Measurements from ENCODE around the gene XRCC4. TPM values are rescaled to one million over a fixed set of nuclear protein-coding genes. Genes with fewer than 3 reads are reported as not detected.

XRCC4 gene
- total and polyA plus RNA-seq, 2 of the 8 experiments (the other 6 are each of a cell fraction or from before 2014, with no cell fraction given): 3.0 to 8.3 TPM

- CTCF ChIA-PET (ENCODE audit: partially characterized antibody): interaction anchor here (0.6 kb wide), 1 partner anchor 1038 kb away, joined by 4 read pairs; no protein-coding TSS in a partner anchor
- FAIRE-seq: no peak
- H3K27me3 ChIP-seq (replicated peaks in 1 of 4; ENCODE audit: control insufficient read depth in 3 of 4, extremely low read depth in 1 of 4, insufficient read depth in 3 of 4, low read length in 3 of 4): no peaks in the 10 kb centered on the region
- TF ChIP-seq RAD21 (IDR thresholded peaks at IDR 0.05 in 1 of 2, conservative IDR thresholded peaks at IDR 0.05 in 1 of 2; ENCODE audit: low read depth in 2 of 2, low read length in 2 of 2) (no peak), KDM1A (IDR thresholded peaks at IDR 0.05; ENCODE audit: borderline replicate concordance, low read length) (no peak), ZNF274 (IDR thresholded peaks at IDR 0.05; ENCODE audit: borderline replicate concordance, extremely low read depth, low read length) (no peak), CTBP2 (IDR thresholded peaks at IDR 0.05; ENCODE audit: borderline replicate concordance, insufficient read depth, insufficient read length, low read length) (no peak), BRCA1 (IDR thresholded peaks at IDR 0.05; ENCODE audit: low read depth, low read length) (no peak), RBBP5 (IDR thresholded peaks at IDR 0.05; ENCODE audit: borderline replicate concordance, low read depth, low read length) (no peak), BACH1 (IDR thresholded peaks at IDR 0.05; ENCODE audit: low read length) (no peak), TBP (IDR thresholded peaks at IDR 0.05; ENCODE audit: low read depth, low read length) (no peak), SIX5 (IDR thresholded peaks at IDR 0.05; ENCODE audit: low read depth, low read length) (no peak), GTF2F1 (IDR thresholded peaks at IDR 0.05; ENCODE audit: borderline replicate concordance, low read depth, low read length) (no peak), MAFK (IDR thresholded peaks at IDR 0.05; ENCODE audit: low read depth, low read length) (no peak), PHF8 (conservative IDR thresholded peaks at IDR 0.05; ENCODE audit: low read depth, low read length) (no peak), EZH2 (IDR thresholded peaks at IDR 0.05; ENCODE audit: low read depth, low read length, severe bottlenecking) (no peak)
Observed at GRCh38 chr5:83256091-83256780, 178.9 kb downstream of the XRCC4 start.

More at GRCh38 chr5:83256091-83256780, 178.9 kb downstream of the XRCC4 start:
- Histone ChIP-seq H2BK15ac (ENCODE audit: low read length) (no peak overlapping the region), H3K9me3 (ENCODE audit: insufficient read depth in 2 of 2, low read depth in 1 of 2, low read length in 1 of 2) (no peaks in the 10 kb centered on the region), H3K4ac (replicated peaks; ENCODE audit: insufficient read length, low read depth, low read length) (no peak overlapping the region), H2BK12ac (ENCODE audit: low read depth, low read length) (no peak overlapping the region), H2BK20ac (ENCODE audit: low read length) (no peak overlapping the region), H3K79me2 (ENCODE audit: control insufficient read depth in 1 of 2, insufficient read depth in 2 of 2, low read length in 2 of 2) (no peaks in the 10 kb centered on the region), H3K14ac (ENCODE audit: insufficient read length) (no peak overlapping the region), H4K8ac (ENCODE audit: extremely low read depth, insufficient read depth, low read length) (no peak overlapping the region), H3K27ac (ENCODE audit: low read depth, low read length) (no peak overlapping the region), H3K18ac (ENCODE audit: extremely low read depth, low read length) (no peak overlapping the region), H3K23me2 (ENCODE audit: low read depth, low read length) (no peaks in the 10 kb centered on the region), H3K79me1 (ENCODE audit: low read depth, low read length) (no peaks in the 10 kb centered on the region), H4K20me1 (replicated peaks in 1 of 2; ENCODE audit: control insufficient read depth in 1 of 2, insufficient read depth in 2 of 2, low read length in 2 of 2) (no peaks in the 10 kb centered on the region), H3K4me2 (ENCODE audit: insufficient read depth in 1 of 2, low read depth in 2 of 2, low read length in 2 of 2) (no peak overlapping the region), H2AFZ (ENCODE audit: low read length) (no peak overlapping the region), H4K5ac (ENCODE audit: insufficient read length, low read depth, low read length) (no peak overlapping the region), H3K36me3 (ENCODE audit: control insufficient read depth in 2 of 4, insufficient read depth in 4 of 4, low read length in 3 of 4) (no peaks in the 10 kb centered on the region), H3K9ac (replicated peaks in 1 of 4; ENCODE audit: extremely low read depth in 1 of 4, low read depth in 3 of 4, low read length in 3 of 4) (no peak overlapping the region), H4K91ac (replicated peaks; ENCODE audit: insufficient read length, low read length) (no peak overlapping the region), H3K23ac (ENCODE audit: insufficient read length) (no peak overlapping the region), H2AK5ac (ENCODE audit: low read depth, low read length) (no peak overlapping the region), H3K4me3 (ENCODE audit: extremely low read depth in 1 of 4, insufficient read depth in 2 of 4, low read depth in 3 of 4, low read length in 4 of 4) (no peak overlapping the region), H2BK5ac (ENCODE audit: low read depth, low read length) (no peak overlapping the region), H2BK120ac (replicated peaks; ENCODE audit: low read depth, low read length) (no peak overlapping the region), H3K4me1 (replicated peaks in 1 of 4; ENCODE audit: control insufficient read depth in 3 of 4, insufficient read depth in 4 of 4, low read length in 3 of 4) (no peaks in the 10 kb centered on the region; a peak in 1 of 7 replicates), H3K56ac (replicated peaks; ENCODE audit: insufficient read length, low read depth, low read length) (no peak overlapping the region)
- 68% methylated on average over 2 of the region's 2 CpGs; no CpG with 5 or more reads in 1 of the 2 experiments for WGBS, 2 experiments (ENCODE audit: extremely low coverage in 1 of 2, insufficient coverage in 1 of 2, insufficient read length in 1 of 2, insufficient replicate concordance in 2 of 2, low coverage in 1 of 2, low lambda C conversion rate in 2 of 2, missing lambda C conversion rate in 1 of 2)
- POLR2A ChIA-PET (ENCODE audit: partially characterized antibody): no interaction called here
- DNase-seq (ENCODE audit: low read depth in 1 of 2, low spot score in 2 of 2): no peak
